Stimulated activated CD8-positive, alpha-beta memory T cell treated with anti-CD3 and anti-CD28 coated beads, Interleukin-7, amount 100 ng/mL, for 24 hours (primary cell): Measurements from ENCODE around the gene ABL2.
"Not testable (repeated sequence)": the region's sequence is repeated elsewhere in the genome, so short reads cannot be mapped to it uniquely, and the experiment has no call there.

Experiments used
- DNase-seq: peaks from one replicate; pipeline ENCODE4 v3.0.0-alpha.2; 2020; ENCODE audit warnings: low read depth

Gene ABL2

DNA sequence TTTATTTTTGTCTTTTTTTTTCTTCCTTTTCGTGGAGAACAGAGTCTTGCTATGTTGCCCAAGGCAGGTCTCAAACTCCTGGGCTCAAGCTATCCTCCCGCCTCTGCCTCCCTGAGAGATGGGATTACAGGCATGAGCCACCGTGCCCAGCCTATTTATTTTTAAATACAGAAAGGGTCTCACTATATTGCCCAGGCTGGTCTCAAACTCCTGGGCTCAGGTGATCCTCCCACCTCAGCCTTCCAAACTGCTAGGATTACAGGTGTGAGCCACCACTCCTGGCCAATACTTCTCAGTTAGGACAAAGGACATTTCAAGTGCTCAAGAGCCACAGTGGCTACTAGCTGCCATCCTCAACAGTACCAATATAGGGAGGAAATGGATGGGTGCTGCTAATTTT lies 16.2 kb downstream of the ABL2 start:
- DNase-seq, result not testable (repeated sequence)

DNA sequence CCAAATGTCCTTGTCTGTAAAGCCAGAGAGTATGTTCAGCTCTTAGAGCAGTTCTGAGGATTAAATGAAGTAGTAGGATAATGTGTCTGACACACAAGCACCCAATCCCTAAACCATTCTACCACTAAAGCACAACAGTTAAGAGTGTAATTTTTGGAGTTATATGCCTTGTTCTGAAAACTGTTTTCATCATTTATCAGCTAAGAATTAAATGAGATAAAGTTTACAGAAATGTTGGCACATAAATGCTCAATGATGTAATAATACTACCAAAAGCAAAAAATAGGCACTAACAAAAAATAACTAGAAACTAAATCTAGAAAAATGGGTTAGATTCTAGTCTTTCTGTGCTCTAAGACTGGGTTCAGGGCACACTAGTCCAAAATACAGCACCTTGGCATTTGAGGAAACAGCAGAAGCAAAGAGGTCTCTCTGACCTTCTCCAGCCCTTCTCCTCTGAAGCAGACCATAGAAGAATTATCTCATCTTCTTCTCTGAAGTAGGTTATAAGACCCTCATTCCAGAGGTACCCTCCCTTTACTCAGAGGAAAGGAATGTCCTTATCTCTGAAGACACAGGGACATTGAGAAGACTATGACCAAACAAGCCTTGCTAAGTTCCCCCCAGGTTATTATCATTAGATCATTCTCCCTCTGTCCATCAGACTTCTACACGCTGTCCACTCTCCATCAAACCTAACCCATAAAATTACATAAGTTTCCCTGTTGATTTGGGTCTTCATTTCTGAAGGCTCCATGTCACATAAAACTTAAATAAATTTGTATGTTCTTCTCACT lies 20.6 kb downstream of the ABL2 start:
- no peak for DNase-seq

DNA sequence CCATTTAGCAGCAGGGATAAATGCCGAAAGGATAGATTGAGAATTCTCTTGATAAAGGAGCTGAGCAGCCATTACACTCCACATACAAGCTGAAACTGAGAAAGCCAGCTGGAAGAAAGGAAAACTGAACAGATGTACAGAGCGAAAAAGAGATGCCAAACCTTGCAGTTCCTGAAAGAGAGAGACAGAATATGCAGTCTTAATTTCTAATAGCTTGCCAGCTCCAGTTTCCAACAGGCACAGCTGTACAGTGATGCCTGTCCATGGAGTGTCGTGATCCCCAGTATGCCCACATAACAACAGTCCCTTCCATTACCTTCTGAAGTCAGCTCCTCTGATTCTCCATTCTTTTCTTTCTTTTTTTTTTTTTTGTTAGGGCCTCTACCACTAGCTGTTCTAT lies 22.7 kb downstream of the ABL2 start:
- no peak for DNase-seq

- DNase-seq, result no peak
Observed at GRCh38 chr1:179205284-179205683, 24.2 kb downstream of the ABL2 start.

- no peak for DNase-seq
Observed at GRCh38 chr1:179202161-179202560, 27.3 kb downstream of the ABL2 start.

GRCh38 chr1:179200586-179200985 lies 28.9 kb downstream of the ABL2 start:
- DNase-seq, result no peak

DNA sequence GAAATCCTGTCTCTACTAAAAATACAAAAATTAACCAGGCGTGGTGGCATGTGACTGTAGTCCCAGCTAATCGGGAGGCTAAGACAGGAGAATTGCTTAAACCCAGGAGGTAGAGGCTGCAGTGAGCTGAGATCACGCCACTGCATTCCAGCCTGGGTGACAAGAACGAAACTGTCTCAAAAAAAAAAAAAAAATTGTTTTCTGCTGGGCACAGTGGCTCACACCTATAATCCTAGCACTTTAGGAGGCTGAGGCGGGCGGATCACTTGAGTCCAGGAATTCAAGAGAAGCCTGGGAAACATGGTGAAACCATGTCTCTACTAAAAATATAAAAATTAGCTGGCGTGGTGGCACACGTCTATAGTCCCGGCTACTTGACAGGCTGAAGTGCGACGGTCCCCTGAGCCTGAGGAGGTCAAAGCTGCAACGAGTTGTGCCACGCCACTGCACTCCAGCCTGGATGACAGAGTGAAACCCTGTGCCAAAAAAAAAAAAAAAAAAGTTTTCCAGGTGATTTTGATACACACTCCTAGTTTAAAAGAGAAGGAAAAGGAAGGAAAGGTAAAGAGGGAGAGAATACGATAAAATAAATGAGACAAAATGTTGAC lies 31.7 kb downstream of the ABL2 start:
- DNase-seq, result no peak

- DNase-seq, result not testable (repeated sequence)
Observed at GRCh38 chr1:179195857-179196256, 33.6 kb downstream of the ABL2 start.

- no peak for DNase-seq
Observed at GRCh38 chr1:179195376-179195775, 34.1 kb downstream of the ABL2 start.

DNA sequence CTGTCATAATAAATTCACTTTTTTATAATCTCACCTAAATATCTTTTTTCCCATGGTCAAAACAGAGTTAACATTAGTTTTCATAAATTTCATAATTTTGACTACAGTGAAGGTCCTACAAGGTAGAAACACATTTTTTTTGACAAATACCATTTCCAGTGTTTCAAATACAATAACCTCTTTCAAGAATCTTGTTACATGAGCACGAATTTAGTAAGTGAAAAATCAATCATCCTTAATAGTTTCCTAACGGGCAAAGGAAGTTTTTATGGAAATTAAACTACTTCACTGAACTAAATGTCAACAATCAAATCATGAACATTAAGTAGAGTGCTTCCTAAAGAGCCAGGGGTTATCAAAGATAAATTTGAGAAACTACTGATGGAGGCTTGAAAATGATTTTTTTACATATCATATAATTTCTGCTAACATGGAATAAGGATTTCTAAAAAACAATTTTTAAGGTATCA lies 35.4 kb downstream of the ABL2 start:
- no peak for DNase-seq

GRCh38 chr1:179190861-179191260 lies 38.6 kb downstream of the ABL2 start:
- no peak for DNase-seq

- no peak for DNase-seq
Observed at GRCh38 chr1:179187735-179188471, 41.6 kb downstream of the ABL2 start.

- no peak for DNase-seq
Observed at GRCh38 chr1:179187043-179187442, 42.4 kb downstream of the ABL2 start.

DNA sequence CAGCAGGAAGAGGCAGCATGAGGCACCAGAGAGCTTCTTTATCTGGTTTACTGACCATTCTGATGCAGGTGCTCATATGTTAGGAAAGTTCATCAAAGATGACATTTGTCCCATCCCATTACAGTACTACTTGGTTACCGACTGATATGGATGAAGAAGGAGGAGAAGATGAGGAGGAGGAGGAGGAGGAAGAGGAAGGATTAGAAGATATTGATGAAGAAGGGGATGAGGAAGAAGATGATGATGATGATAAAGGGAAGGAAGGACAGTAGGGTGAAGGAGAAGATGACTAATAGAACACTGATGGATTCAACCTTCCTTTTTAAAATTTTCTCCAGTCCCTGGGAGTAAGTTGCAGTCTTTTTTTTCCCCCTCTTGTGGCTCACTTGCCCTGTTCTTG lies 45.1 kb downstream of the ABL2 start:
- DNase-seq, result no peak

- no peak for DNase-seq
Observed at GRCh38 chr1:179183857-179184256, 45.6 kb downstream of the ABL2 start.

- no peak for DNase-seq
Observed at GRCh38 chr1:179178950-179179349, 50.5 kb downstream of the ABL2 start.

- DNase-seq, result no peak
Observed at GRCh38 chr1:179178183-179178582, 51.3 kb downstream of the ABL2 start.

- no peak for DNase-seq
Observed at GRCh38 chr1:179177615-179178014, 51.9 kb downstream of the ABL2 start.

DNA sequence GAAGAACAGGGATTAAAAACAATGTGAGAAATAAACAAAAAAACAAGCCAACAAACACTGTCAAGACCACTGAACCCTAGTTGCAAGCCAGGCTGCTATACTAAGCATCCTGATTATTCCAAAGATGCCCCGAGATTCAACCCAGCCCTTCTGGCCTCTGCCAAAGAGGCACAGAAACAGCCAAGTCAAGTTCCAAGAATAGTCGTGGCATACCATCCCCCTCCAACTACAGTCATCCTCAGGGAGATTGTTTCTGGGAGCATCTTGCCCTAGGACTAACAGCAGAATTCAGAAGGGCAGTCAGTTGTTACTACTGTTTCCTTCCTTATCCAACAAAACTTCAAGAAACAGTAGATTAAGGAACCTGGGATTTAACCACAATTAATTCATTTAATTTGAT lies 52.3 kb downstream of the ABL2 start:
- DNase-seq, result no peak

DNA sequence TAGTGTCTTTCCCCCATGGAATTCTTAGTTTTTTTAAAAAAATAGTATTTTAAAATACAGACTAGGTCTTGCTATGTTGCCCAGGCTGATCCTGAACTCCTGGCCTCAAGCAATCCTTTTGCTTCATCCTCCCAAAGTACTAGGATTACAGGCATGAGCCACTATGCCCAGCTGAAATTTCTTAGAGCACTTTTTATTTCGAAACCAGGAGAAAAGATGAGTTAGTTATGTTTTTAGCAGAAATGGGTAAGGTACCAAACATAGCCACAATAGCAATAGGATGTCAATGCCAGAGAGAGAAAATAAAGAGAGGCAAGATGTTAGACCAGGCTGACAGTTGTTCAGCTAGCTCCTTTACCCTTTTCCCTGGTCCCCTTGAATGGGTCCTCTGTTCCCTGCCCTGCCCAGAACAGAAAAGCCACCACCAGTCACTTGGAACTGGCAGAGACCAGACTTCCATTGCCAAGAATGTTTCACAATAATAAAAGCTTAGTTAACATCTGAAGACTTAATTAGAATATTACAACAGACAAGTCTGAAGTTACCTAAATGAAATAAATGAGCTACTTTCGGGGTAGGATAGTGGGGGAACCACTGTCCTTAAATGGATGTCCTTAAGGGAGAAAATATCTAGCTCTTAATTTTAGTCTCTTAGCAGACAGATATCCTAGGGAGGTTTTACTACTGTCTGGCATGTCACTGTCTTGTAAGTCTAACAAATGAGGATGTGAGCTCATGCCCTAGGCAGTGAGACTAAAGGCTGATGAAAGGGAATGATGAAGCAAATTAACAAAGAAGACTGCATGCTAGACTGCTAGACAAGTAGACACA lies 54.3 kb downstream of the ABL2 start:
- no peak for DNase-seq

- DNase-seq, result not testable (repeated sequence)
Observed at GRCh38 chr1:179170468-179170770, 59.1 kb downstream of the ABL2 start.
